ENCODE measurements around the gene ARNT2. TPM values are rescaled to one million over a fixed set of nuclear protein-coding genes. Genes with fewer than 3 reads are reported as not detected.

The ARNT2 gene
- total and polyA plus RNA-seq, 10 of the 15 experiments (the other 5 are each of a cell fraction or from before 2014, with no cell fraction given), result 0.07 to 0.49 (median 0.09) TPM; not detected in 6

- TF ChIP-seq EZH2 (IDR thresholded peaks at IDR 0.05; ENCODE audit: borderline replicate concordance, control insufficient read depth, low read depth, low read length) (no peak), RFX5 (IDR thresholded peaks at IDR 0.05; ENCODE audit: low read depth, low read length) (no peak), DPF2 (IDR thresholded peaks at IDR 0.05) (no peak), ZNF207 (IDR thresholded peaks at IDR 0.05; ENCODE audit: borderline replicate concordance) (no peak), TCF7 (IDR thresholded peaks at IDR 0.05; ENCODE audit: borderline replicate concordance) (no peak), STAT3 (IDR thresholded peaks at IDR 0.05; ENCODE audit: low read depth, low read length) (no peak), USF2 (IDR thresholded peaks at IDR 0.05; ENCODE audit: borderline replicate concordance, low read depth, low read length) (no peak; the same call in 1 of the 2 replicates), MXI1 (IDR thresholded peaks at IDR 0.05; ENCODE audit: low read depth, low read length) (no peak), HCFC1 (IDR thresholded peaks at IDR 0.05; ENCODE audit: low read length) (no peak), BRCA1 (IDR thresholded peaks at IDR 0.05; ENCODE audit: low read depth, low read length) (no peak), CREM (IDR thresholded peaks at IDR 0.05; ENCODE audit: low read depth) (no peak), RCOR1 (conservative IDR thresholded peaks at IDR 0.05; ENCODE audit: low read depth, low read length) (no peak), RAD21 (IDR thresholded peaks at IDR 0.05; ENCODE audit: insufficient read depth, low read depth, low read length) (peak; percentile 96), CHD1 (IDR thresholded peaks at IDR 0.05; ENCODE audit: low read depth, low read length) (no peak), RUNX3 (IDR thresholded peaks at IDR 0.05; ENCODE audit: low read length) (no peak), BCLAF1 (IDR thresholded peaks at IDR 0.05) (no peak), MEF2A (IDR thresholded peaks at IDR 0.05; ENCODE audit: insufficient read depth, low read depth, low read length) (no peak), GATAD2B (conservative IDR thresholded peaks at IDR 0.05; ENCODE audit: low read depth) (no peak), BMI1 (IDR thresholded peaks at IDR 0.05; ENCODE audit: borderline replicate concordance) (no peak), YY1 (IDR thresholded peaks at IDR 0.05; ENCODE audit: low read depth, low read length) (peak; percentile 49; the same call in 1 of the 2 replicates), CEBPB (IDR thresholded peaks at IDR 0.05; ENCODE audit: borderline replicate concordance in 1 of 2, low read depth in 2 of 2, low read length in 2 of 2) (no peak), RB1 (IDR thresholded peaks at IDR 0.05; ENCODE audit: borderline replicate concordance) (no peak)
- TF ChIP-seq, protein P1, sequence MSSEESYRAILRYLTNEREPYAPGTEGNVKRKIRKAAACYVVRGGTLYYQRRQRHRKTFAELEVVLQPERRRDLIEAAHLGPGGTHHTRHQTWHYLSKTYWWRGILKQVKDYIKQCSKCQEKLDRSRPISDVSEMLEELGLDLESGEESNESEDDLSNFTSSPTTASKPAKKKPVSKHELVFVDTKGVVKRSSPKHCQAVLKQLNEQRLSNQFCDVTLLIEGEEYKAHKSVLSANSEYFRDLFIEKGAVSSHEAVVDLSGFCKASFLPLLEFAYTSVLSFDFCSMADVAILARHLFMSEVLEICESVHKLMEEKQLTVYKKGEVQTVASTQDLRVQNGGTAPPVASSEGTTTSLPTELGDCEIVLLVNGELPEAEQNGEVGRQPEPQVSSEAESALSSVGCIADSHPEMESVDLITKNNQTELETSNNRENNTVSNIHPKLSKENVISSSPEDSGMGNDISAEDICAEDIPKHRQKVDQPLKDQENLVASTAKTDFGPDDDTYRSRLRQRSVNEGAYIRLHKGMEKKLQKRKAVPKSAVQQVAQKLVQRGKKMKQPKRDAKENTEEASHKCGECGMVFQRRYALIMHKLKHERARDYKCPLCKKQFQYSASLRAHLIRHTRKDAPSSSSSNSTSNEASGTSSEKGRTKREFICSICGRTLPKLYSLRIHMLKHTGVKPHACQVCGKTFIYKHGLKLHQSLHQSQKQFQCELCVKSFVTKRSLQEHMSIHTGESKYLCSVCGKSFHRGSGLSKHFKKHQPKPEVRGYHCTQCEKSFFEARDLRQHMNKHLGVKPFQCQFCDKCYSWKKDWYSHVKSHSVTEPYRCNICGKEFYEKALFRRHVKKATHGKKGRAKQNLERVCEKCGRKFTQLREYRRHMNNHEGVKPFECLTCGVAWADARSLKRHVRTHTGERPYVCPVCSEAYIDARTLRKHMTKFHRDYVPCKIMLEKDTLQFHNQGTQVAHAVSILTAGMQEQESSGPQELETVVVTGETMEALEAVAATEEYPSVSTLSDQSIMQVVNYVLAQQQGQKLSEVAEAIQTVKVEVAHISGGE (CRISPR knock-in tag; IDR thresholded peaks at IDR 0.05), result no peak
- TF ChIP-seq, protein P2, sequence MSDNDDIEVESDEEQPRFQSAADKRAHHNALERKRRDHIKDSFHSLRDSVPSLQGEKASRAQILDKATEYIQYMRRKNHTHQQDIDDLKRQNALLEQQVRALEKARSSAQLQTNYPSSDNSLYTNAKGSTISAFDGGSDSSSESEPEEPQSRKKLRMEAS (IDR thresholded peaks at IDR 0.05; ENCODE audit: low read depth, low read length), result no peak
These were observed 51.7 kb downstream of the ARNT2 start (continued) for GRCh38 chr15:80455668-80456442.

Measured in GM12878 (cell line).